HG02885 (cell line): Measurements from ENCODE around the gene PLCH1.

Source experiments
- ATAC-seq: cut with Tn5 transposase; IDR thresholded peaks from one replicate; pipeline ENCODE4 v1.9.1; 2021; ENCODE audit warnings: mild to moderate bottlenecking; ENCODE audit not compliant: unreplicated experiment, poor library complexity

Gene PLCH1

GRCh38 chr3:155441026-155441425 is 303.8 kb downstream of the PLCH1 start:
- ATAC-seq: no peak

- ATAC-seq: no peak
Observed at GRCh38 chr3:155435821-155436220, 309.1 kb downstream of the PLCH1 start.

- peak; percentile 46 for ATAC-seq
Observed at GRCh38 chr3:155431856-155432570, 312.9 kb downstream of the PLCH1 start.

GRCh38 chr3:155428563-155428962 is 316.3 kb downstream of the PLCH1 start:
- no peak for ATAC-seq

- no peak for ATAC-seq
Observed at GRCh38 chr3:155426524-155427230, 318.2 kb downstream of the PLCH1 start.

- ATAC-seq: no peak
Observed at GRCh38 chr3:155425396-155425795, 319.5 kb downstream of the PLCH1 start.

GRCh38 chr3:155424323-155424710 is 320.6 kb downstream of the PLCH1 start:
- no peak for ATAC-seq

GRCh38 chr3:155423526-155424322 is 321.1 kb downstream of the PLCH1 start:
- no peak for ATAC-seq

GRCh38 chr3:155420881-155421486 is 323.9 kb downstream of the PLCH1 start:
- ATAC-seq: no peak

- no peak for ATAC-seq
Observed at GRCh38 chr3:155420406-155420805, 324.5 kb downstream of the PLCH1 start.

GRCh38 chr3:155418407-155418806 is 326.5 kb downstream of the PLCH1 start:
- no peak for ATAC-seq

- no peak for ATAC-seq
Observed at GRCh38 chr3:155417119-155417517, 327.8 kb downstream of the PLCH1 start.

GRCh38 chr3:155416500-155417118 is 328.3 kb downstream of the PLCH1 start:
- no peak for ATAC-seq

- no peak for ATAC-seq
Observed at GRCh38 chr3:155412904-155413303, 332.0 kb downstream of the PLCH1 start.

GRCh38 chr3:155411500-155412223 is 333.2 kb downstream of the PLCH1 start:
- peak; percentile 42 for ATAC-seq

GRCh38 chr3:155409336-155409735 is 335.5 kb downstream of the PLCH1 start:
- ATAC-seq: no peak

- ATAC-seq: no peak
Observed at GRCh38 chr3:155407971-155408370, 336.9 kb downstream of the PLCH1 start.

GRCh38 chr3:155407331-155407730 is 337.5 kb downstream of the PLCH1 start:
- ATAC-seq: no peak

- ATAC-seq: no peak
Observed at GRCh38 chr3:155404486-155404885, 340.4 kb downstream of the PLCH1 start.

- ATAC-seq: no peak
Observed at GRCh38 chr3:155402656-155403055, 342.2 kb downstream of the PLCH1 start.
